ENCODE results near the gene COL12A1.

DNA sequence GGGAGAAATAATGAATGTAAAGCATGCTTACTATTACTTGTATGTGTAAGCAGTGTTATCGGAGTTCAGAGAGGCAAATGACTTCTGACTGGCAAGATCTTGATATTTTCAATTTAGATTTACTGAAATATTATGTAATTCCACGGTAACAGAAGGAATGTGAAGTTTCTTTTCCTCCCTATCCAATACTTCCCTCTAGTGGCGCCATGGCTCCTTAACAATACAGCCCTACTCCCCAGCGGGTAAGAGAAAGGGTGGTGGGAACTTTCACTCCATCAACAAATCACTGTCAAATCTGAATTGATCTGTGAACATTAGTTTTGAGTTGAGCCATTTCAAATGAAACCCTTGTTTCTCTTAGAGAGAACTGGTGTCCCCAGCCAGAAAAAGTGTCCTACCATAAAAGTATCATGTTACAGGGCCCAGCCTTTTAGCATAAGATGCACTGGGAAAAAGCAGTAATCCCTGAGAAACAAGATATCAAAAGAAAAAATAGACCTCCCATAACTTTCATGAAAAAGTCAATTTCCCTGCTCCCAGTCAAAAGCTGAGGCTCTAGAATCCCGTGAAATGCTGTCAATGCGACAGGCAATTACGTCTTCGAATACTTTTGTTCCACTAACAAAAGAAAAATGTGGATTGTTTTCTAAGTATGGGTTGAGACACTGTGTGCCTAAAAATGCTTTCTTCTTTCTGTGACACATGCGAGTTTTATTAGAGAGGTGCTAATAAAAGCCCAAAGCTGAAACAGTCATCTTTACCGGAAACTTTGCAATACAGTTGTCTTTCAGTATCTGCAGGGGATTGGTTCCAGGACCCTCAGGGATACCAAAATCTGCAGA is 24.9 kb upstream of the COL12A1 start:
- TF ChIP-seq, protein P1, sequence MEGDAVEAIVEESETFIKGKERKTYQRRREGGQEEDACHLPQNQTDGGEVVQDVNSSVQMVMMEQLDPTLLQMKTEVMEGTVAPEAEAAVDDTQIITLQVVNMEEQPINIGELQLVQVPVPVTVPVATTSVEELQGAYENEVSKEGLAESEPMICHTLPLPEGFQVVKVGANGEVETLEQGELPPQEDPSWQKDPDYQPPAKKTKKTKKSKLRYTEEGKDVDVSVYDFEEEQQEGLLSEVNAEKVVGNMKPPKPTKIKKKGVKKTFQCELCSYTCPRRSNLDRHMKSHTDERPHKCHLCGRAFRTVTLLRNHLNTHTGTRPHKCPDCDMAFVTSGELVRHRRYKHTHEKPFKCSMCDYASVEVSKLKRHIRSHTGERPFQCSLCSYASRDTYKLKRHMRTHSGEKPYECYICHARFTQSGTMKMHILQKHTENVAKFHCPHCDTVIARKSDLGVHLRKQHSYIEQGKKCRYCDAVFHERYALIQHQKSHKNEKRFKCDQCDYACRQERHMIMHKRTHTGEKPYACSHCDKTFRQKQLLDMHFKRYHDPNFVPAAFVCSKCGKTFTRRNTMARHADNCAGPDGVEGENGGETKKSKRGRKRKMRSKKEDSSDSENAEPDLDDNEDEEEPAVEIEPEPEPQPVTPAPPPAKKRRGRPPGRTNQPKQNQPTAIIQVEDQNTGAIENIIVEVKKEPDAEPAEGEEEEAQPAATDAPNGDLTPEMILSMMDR (IDR thresholded peaks at IDR 0.05; ENCODE audit: insufficient read depth, low read length), result peak; percentile 27
- no peak for TF ChIP-seq POLR2AphosphoS5 (IDR thresholded peaks at IDR 0.05; ENCODE audit: low read depth)
- TF ChIP-seq GABPA (IDR thresholded peaks at IDR 0.05; ENCODE audit: low read depth), result no peak
- no peak for TF ChIP-seq REST (IDR thresholded peaks at IDR 0.05; ENCODE audit: insufficient replicate concordance, low read depth)

All from HL-60 (cell line).